Measurements from ENCODE around the gene TNIK. TPM values are rescaled to one million over a fixed set of nuclear protein-coding genes. Genes with fewer than 3 reads are reported as not detected.

Gene TNIK
- total and polyA plus RNA-seq, 2 of the 4 experiments (the other 2 are of a cell fraction) = 3.4 to 6.3 TPM

- Histone ChIP-seq H3K27me3 (ENCODE audit: control insufficient read depth, insufficient read depth, low read length) (no peaks in the 10 kb centered on the region), H3K4me3 (ENCODE audit: insufficient read depth, low read depth, low read length) (no peak overlapping the region), H3K9ac (ENCODE audit: low read depth, low read length) (no peak overlapping the region), H4K91ac (ENCODE audit: insufficient read depth, low read depth, low read length) (no peak overlapping the region), H4K20me1 (ENCODE audit: insufficient read depth, low read length) (no peaks in the 10 kb centered on the region; the same call in 1 of the 2 replicates), H3K79me1 (ENCODE audit: low read depth in 1 of 2, low read length in 2 of 2) (peaks cover 0 to 4% of the 10 kb centered on the region in 2 experiments; a peak in 2 of 4 replicates), H4K8ac (ENCODE audit: low read depth in 2 of 2, low read length in 2 of 2) (no peak overlapping the region), H3K4ac (ENCODE audit: low read depth, low read length) (no peak overlapping the region), H3K23ac (ENCODE audit: low read depth, low read length) (no peak overlapping the region), H2AK9ac (replicated peaks; ENCODE audit: low read depth, low read length, poor library complexity) (no peak overlapping the region), H2BK20ac (ENCODE audit: low read depth, low read length) (no peak overlapping the region), H3K27ac (ENCODE audit: insufficient read depth, low read length) (no peak overlapping the region), H3K9me3 (ENCODE audit: control insufficient read depth, insufficient read depth, low read length) (no peaks in the 10 kb centered on the region), H3K36me3 (ENCODE audit: control insufficient read depth, insufficient read depth, low read length) (no peaks in the 10 kb centered on the region), H3K56ac (ENCODE audit: extremely low read depth, insufficient read depth, low read length) (no peak overlapping the region), H2BK15ac (ENCODE audit: low read depth, low read length) (no peak overlapping the region), H2AK5ac (ENCODE audit: low read depth, low read length) (no peak overlapping the region), H3K4me2 (ENCODE audit: low read depth, low read length) (no peak overlapping the region), H2AFZ (replicated peaks; ENCODE audit: low read length, poor library complexity) (no peak overlapping the region), H2BK5ac (ENCODE audit: low read depth, low read length, poor library complexity, severe bottlenecking) (no peak overlapping the region), H4K5ac (ENCODE audit: low read depth, low read length) (no peak overlapping the region), H2BK120ac (ENCODE audit: low read depth, low read length) (no peak overlapping the region), H3K9me1 (ENCODE audit: insufficient read depth, low read length) (no peaks in the 10 kb centered on the region), H3K4me1 (ENCODE audit: control insufficient read depth, insufficient read depth, low read length) (no peaks in the 10 kb centered on the region), H3K18ac (ENCODE audit: low read depth, low read length) (no peak overlapping the region), H3K14ac (replicated peaks; ENCODE audit: low read depth, low read length) (no peak overlapping the region)
- in situ Hi-C loops (cut with MboI; ENCODE audit: low sequenced_read_pairs) (no loop called here), intact Hi-C loops (cut with micrococcal nuclease) (no loop called here), dilution Hi-C loops (cut with HindIII; ENCODE audit: low sequenced_read_pairs, unreplicated experiment) (no loop called here)
- ATAC-seq (ENCODE audit: low read depth) (no peak), DNase-seq (no peak)
- 100% methylated on average over 1 of the region's 3 CpGs; no CpG with 5 or more reads in 1 of the 2 experiments for WGBS, 2 experiments (ENCODE audit: extremely low coverage in 2 of 2, insufficient read length in 1 of 2)
- CTCF ChIA-PET = interaction anchor here (0.6 kb wide), 1 partner anchor 226 kb away, joined by 5 read pairs; no protein-coding TSS in a partner anchor
- BruUV-seq (replicated peaks) = no TSS peak
- TF ChIP-seq RFX5 (IDR thresholded peaks at IDR 0.05; ENCODE audit: low read depth, low read length) = no peak
- no peak for TF ChIP-seq FOS (IDR thresholded peaks at IDR 0.05; ENCODE audit: low read depth, low read length)
- no peak for TF ChIP-seq MAFK (IDR thresholded peaks at IDR 0.05; ENCODE audit: low read depth, low read length)
- no peak for TF ChIP-seq MXI1 (IDR thresholded peaks at IDR 0.05; ENCODE audit: borderline replicate concordance, low read depth, low read length)
- no peak for TF ChIP-seq RAD21 (IDR thresholded peaks at IDR 0.05; ENCODE audit: low read length)
- POLR2A ChIA-PET (ENCODE audit: unreplicated experiment) = no interaction called here
These were observed 145.9 kb downstream of the TNIK start for GRCh38 chr3:171314341-171314740.

Measured in IMR-90 (cell line).